ENCODE results near the gene GRIA4.

The GRIA4 gene

DNA sequence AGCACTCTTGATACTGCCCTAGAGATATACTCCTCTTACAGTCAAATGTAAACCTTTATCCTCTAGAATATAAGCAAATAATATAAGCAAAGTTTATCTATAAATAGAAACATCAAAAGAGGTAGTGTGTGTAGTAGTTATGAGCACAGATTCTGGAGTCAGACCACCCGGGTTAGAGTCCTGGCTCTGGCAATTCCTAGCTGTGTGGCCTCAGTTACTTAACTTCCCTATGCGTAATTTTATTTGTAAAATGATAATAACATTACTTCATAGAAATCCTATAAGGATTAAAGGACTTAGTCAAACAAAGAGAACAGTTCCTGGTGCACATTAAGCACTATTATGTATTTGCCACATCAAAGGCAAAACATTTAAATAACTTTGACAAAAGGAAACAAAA is 405.2 kb downstream of the GRIA4 start:
- DNase-seq: no peak

DNA sequence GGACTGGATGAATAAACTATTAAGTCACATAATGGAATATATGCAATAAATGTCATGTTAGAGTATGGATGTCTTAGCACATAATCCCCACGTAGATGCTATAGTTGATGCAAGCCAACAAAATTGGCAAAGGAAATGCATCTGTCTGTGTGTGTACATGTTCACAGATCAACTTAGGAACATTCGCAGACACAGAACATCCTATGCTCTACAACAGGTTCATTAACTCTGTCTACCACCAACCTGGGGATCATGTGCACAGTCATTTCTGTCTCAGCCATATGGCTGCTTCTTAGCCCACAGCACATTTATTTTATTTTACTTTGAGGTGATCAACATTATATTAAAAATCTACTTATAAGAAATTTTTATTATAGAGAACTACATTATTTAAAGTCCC is 407.2 kb downstream of the GRIA4 start:
- no peak for DNase-seq

GRCh38 chr11:106021181-106021966 is 411.5 kb downstream of the GRIA4 start:
- no peak for DNase-seq

DNA sequence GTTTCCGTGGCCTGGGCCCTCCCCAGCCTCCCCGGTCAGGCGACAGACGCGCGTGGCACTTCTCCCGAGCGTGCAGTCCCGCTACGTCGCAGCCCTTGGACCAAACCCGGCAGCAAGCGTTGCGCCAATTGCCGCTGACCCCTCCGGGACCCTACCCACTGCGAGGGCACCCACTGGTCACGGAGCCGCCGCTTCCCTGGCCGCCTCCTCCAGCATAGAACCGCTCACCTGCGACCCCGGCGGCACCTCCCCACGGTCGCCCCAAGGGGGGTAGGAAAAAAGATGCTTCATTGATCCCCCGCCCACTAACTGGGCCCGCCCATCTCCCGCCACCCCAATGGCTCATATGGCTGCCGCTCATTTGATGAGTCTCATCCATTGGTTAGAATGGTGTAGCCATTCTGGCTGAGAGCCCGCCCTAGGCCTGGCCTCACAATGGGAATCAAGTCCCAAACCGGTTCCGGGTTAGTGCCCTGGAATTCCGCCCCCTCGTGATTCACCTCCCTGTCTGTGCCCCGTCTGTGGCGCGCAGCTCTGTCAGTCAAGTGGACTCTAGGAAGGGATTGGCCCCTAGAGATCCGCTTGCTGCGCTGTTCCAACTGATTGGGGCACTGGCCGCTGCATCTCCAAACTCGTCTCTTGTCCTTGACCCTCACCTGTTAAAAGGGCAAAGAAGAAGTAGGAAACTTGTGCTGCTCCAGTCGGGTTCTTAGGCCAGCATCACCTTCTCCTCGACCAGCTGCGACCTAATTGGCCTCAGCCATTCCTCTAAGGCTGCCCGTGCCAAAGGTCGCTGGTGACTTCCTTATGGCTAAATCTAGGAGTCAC is 412.3 kb downstream of the GRIA4 start, which contains the start of gene MSANTD4:
Gene MSANTD4 (minus strand): TSS at position 274 of the 828 bp plus-strand sequence. CDS start 11,323 bp downstream, outside the sequence.
- peak; percentile 79 for DNase-seq

- no peak for DNase-seq
Measured at GRCh38 chr11:106022795-106023275, 413.0 kb downstream of the GRIA4 start.

- DNase-seq: no peak
Measured at GRCh38 chr11:106030609-106031008, 420.7 kb downstream of the GRIA4 start.

DNA sequence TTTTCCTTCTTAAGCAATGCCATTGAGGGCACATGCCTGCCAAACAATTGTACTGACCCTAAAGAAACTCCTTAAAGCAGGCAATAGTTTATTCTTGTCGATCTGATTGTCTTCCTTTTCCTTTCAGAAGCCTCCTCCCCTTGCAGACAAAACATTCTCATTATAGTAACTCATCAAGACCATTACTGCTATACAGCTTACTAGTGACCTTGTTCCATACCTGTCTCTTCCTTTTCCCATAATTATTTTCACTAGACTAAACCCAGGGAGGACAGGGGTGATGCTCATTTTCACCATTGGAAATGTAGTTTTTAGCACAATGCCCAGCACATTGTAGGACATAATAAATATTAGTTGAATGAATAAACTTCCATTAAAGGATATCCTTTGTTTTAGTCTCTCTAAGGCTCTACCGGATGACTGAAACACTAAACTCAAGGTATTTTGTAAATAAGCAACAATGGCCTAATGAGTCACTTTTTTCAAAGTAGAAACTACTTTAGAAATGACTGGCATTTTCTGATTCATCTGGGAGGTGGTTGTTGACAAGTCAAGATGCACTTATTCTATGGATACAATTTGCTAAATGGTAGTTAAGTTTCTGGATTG is 421.4 kb downstream of the GRIA4 start:
- DNase-seq: no peak

Data from GOT3 (cell line).